GM20000 (cell line): ENCODE results near the gene CHRNA9.

ENCODE experiments used
- DNase-seq: peaks from one replicate; pipeline ENCODE4 v3.0.0; 2012; ENCODE audit warnings: low spot score
- TF ChIP-seq, protein P1 (sequence below): IDR thresholded peaks from 2 replicates; pipeline ENCODE4 v1.5.1; 2012; ENCODE audit warnings: mild to moderate bottlenecking, control low read depth; ENCODE audit errors: extremely low read depth, missing control alignments

Gene CHRNA9

DNA sequence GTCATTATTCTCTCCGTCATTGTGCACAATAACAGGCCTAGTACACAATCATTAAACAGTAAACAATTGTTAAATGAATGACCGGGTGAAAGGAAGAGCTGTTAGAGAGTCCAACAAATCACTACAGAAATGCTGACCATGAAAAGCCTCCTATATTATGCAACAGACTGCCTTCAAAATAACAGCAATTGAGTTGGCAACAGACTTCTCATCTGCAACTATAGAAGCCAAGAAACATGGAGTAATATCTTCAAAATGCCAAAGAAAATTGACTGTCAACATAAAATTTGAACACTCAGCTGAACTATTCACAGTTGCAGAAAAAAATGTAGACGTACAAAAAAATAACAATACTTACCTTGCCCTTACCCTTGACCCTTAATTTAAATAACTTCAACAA lies 26.2 kb downstream of the CHRNA9 start:
- TF ChIP-seq, protein P1, sequence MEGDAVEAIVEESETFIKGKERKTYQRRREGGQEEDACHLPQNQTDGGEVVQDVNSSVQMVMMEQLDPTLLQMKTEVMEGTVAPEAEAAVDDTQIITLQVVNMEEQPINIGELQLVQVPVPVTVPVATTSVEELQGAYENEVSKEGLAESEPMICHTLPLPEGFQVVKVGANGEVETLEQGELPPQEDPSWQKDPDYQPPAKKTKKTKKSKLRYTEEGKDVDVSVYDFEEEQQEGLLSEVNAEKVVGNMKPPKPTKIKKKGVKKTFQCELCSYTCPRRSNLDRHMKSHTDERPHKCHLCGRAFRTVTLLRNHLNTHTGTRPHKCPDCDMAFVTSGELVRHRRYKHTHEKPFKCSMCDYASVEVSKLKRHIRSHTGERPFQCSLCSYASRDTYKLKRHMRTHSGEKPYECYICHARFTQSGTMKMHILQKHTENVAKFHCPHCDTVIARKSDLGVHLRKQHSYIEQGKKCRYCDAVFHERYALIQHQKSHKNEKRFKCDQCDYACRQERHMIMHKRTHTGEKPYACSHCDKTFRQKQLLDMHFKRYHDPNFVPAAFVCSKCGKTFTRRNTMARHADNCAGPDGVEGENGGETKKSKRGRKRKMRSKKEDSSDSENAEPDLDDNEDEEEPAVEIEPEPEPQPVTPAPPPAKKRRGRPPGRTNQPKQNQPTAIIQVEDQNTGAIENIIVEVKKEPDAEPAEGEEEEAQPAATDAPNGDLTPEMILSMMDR: no peak
- DNase-seq: no peak

DNA sequence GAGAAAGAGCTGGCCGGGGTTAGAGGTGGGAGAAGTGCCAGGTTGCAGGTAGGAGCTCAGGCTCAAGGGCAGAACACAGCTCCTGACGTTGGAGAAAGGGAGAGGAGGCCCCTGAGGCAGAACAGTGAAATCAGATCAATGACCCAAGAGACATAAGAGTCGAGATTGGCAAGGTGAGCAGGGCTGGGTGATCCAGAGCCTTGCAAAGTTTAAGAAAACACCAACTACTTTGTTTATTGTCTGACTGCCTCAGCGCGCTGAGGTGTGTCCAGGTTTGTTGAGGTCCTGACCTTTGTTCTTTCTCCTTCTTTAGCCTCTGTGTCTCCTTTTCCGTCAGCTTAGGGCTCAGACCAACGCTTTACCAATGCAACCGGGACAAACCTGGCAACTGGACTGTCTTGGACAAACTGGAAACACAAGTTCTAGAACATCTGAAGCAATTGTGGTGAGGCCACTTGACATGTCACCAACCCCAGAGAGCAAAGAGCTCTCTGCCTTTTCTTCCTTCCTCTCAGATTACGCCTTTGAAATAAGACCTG lies 28.3 kb downstream of the CHRNA9 start:
- DNase-seq: no peak
- TF ChIP-seq, protein P1: no peak

DNA sequence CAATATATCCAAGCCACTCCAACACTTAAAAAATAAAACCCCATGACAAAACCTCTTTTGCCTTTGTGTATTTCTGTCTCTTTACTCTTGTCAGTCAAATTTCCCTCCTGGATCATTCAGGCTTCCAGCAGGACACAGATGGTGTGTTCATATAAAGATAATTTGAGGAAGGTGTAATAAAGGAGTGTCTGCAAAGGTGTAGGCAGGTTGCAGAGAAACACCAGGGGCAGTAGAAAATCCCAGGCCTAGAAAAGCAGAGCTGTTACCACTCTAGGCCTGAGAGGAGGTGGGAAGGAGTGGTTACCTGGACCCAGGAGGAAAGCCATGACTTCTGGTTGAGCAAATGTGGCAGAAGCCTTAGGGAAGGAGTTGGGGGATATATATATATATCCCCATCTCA lies 28.8 kb downstream of the CHRNA9 start:
- TF ChIP-seq, protein P1: no peak
- DNase-seq: no peak

DNA sequence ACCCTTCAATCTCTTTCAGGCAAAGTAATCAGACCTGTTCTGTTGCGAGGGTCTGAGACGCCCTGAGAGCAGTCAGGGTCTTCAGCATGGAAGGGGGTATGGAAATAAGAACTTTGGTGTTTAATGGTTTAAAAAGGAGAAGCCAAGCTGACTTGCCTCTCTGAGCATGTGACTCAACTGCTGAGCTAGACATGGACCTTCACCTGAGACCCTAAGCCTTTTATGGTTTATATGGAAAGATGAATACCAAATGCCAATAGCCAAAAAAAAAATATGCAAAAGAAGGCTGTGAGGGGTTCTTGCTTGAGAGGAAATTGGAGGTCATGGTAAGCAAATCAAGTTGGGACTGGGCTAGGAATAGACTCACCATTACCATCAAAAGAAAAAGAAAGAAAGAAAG lies 30.6 kb downstream of the CHRNA9 start:
- no peak for DNase-seq
- TF ChIP-seq, protein P1: no peak

DNA sequence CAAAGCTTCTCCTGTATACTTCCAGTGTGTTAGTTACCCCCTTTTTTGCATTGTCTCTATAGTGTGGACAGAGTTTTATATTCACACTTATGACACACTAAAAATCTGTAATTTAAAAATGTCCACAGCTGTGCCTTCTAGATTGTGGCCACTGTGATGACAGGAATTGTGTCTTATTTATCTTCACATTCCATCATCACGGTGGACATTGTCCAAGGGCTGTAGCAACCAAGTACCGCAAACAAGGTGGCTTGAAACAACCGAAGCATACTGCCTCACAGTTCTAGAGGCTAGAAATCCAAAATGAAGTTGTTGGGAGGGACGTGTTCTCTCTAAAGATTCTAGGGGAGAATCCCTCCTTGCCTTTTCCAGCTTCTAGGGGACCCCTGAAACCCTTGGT lies 32.3 kb downstream of the CHRNA9 start:
- TF ChIP-seq, protein P1: no peak

DNA sequence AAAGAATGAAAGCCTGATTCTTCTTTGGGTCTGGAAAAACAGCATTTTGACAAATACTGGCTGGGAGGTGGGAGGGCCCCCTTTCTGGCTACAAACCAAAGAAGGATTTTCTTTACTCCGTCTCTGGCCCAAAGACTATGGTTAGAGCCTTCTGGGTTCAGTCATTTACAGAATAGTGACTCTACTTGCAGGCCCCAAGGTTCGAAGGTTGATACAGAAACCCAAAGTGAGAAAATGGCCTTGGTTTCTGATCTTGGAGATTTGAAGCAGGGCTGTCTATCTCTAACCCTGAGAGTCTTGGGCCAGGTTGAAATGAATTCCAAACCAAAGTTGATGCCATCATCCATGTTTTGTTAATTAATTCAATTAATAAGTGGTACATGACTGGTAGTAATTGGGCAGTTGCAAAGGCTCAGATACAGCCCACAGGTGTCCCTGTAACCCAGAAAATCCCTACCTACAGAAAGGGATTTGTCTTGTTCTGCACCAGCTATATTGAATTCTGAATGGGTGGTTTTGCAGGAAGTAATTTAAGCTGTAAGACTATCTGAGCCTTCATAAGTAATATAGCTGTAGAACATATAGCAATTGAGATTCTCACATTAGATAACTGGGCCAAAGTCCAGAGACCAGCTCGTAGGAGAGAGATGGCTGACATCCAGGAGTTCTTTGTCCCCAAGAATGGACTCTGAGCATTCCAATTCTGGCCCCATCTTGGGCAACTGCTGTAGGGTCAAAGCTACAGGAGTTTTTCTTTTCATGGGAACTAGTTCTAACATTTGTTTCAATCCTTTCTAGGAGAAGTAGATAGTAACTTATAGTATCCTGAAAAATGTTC lies 34.5 kb downstream of the CHRNA9 start:
- TF ChIP-seq, protein P1: no peak
- DNase-seq: peak; percentile 25

More for the DNA sequence above, 32.3 kb downstream of the CHRNA9 start:
- no peak for DNase-seq

DNA sequence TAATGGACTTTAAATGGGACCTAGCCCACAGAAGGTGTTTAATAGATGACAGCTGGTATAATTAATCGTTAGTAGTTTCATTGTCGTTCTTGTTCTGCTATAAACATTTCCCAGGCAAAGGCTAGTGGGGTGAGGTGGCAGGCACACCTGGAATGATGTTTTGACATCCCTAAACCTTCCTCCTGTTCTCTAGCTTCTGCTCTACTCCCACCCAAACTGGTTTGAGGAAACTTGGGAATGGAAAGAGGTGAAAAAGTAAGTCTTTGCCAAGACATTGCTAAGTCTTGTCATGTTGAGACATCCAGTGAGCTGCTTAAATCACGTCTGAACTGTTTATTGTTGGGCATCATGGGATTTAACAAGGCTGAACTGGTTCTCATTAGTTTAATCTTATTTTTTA lies 37.5 kb downstream of the CHRNA9 start:
- DNase-seq: no peak
- TF ChIP-seq, protein P1: no peak
